Nephron (organoid): Measurements from ENCODE around the gene CCL3.
"Not testable (repeated sequence)": the region's sequence is repeated elsewhere in the genome, so short reads cannot be mapped to it uniquely, and the experiment has no call there.

ENCODE experiments used
- H3K27ac Mint-ChIP-seq, 3 experiments: 2 replicates each; pipeline ENCODE4 v1.8.0; 2020; ENCODE audit warnings: mixed read lengths in 3 of 3, mild to moderate bottlenecking in 2 of 3, moderate library complexity in 1 of 3
- H3K27me3 Mint-ChIP-seq: 2 replicates; pipeline ENCODE4 v1.8.0; 2021; ENCODE audit warnings: low read depth, mild to moderate bottlenecking, moderate library complexity, mixed read lengths
- H3K36me3 Mint-ChIP-seq: 2 replicates; pipeline ENCODE4 v1.8.0; 2020; ENCODE audit warnings: low read depth, mixed read lengths
- H3K4me1 Mint-ChIP-seq: 2 replicates; pipeline ENCODE4 v1.8.0; 2020; ENCODE audit warnings: mixed read lengths
- H3K4me3 Mint-ChIP-seq, 3 experiments: 2 replicates each; pipeline ENCODE4 v1.8.0; 2020; ENCODE audit warnings: mild to moderate bottlenecking in 3 of 3, mixed read lengths in 3 of 3, moderate library complexity in 2 of 3
- H3K9me3 Mint-ChIP-seq: 2 replicates; pipeline ENCODE4 v1.8.0; 2020; ENCODE audit warnings: mixed read lengths
- CTCF ChIP-seq, 3 experiments: fragments of 200-600 bp; sonication (generic); IDR thresholded peaks; one replicate each; pipeline ENCODE4 v1.5.0; 2021; ENCODE audit warnings: antibody characterized with exemption in 3 of 3; ENCODE audit not compliant: unreplicated experiment in 3 of 3

The CCL3 gene

GRCh38 chr17:36118477-36119353 is 28.8 kb upstream of the CCL3 start:
- Mint-ChIP-seq H3K36me3 (no peaks in the 10 kb centered on the region), H3K4me1 (no peaks in the 10 kb centered on the region), H3K27ac (no peak overlapping the region), H3K27me3 (no peaks in the 10 kb centered on the region), H3K4me3 (no peak overlapping the region), H3K9me3 (no peaks in the 10 kb centered on the region)
- no peak for TF ChIP-seq CTCF (IDR thresholded peaks at IDR 0.05; ENCODE audit: unreplicated experiment in 3 of 3)

- Mint-ChIP-seq H3K4me1 (no peaks in the 10 kb centered on the region), H3K27ac (no peak overlapping the region), H3K36me3 (no peaks in the 10 kb centered on the region), H3K4me3 (no peak overlapping the region), H3K27me3 (no peaks in the 10 kb centered on the region), H3K9me3 (no peaks in the 10 kb centered on the region)
- TF ChIP-seq CTCF (IDR thresholded peaks at IDR 0.05; ENCODE audit: unreplicated experiment in 3 of 3): no peak
Measured at GRCh38 chr17:36117505-36118382, 27.8 kb upstream of the CCL3 start.

DNA sequence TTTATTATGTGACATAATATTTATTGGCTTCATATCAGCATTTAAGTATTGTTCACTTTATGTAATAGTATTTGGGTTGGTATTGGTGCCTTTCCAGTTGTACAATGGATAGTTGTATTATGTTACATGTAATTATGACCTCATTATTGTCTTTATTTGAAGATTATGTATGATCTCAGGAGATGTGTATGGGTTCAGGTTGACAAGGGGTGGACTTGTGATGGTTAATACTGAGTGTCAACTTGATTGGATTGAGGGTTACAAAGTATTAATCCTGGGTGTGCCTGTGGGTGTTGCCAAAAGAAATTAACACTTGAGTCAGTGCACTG is 25.7 kb upstream of the CCL3 start:
- H3K9me3 Mint-ChIP-seq, H3K36me3 Mint-ChIP-seq, H3K27me3 Mint-ChIP-seq, H3K4me1 Mint-ChIP-seq, H3K4me3 Mint-ChIP-seq, H3K27ac Mint-ChIP-seq: not testable (repeated sequence)

DNA sequence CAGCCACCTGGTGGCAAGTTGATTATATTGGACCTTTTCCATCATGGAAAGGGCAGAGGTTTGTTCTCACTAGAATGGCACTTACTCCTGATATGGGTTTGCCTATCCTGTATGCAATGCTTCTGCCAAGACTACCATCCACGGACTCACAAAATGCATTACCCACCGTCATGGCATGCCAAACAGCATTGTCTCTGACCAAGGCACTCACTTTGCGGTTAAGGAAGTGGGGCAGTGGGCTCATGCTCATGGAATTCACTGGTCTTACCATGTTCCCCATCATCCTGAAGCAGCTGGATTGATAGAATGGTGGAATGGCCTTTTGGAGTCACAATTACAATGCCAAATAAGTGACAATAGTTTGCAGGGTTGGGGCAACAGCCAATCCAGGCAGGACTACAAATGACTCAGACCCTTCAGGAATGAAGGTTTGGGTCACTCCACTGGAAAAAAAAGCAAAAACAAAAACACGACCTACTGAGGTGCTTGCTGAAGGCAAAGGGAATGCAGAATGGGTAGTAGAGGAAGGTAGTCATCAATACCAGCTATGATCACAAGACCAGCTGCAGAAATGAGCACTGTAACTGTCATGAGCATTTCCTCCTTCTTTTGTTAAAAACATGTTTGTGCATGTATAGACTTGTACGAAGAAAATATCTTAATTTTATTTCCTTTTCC is 25.2 kb upstream of the CCL3 start:
- not testable (repeated sequence) for H3K4me3 Mint-ChIP-seq, H3K36me3 Mint-ChIP-seq, H3K9me3 Mint-ChIP-seq, H3K4me1 Mint-ChIP-seq, H3K27ac Mint-ChIP-seq, H3K27me3 Mint-ChIP-seq

- H3K27me3 Mint-ChIP-seq, H3K27ac Mint-ChIP-seq, H3K9me3 Mint-ChIP-seq, H3K36me3 Mint-ChIP-seq, H3K4me1 Mint-ChIP-seq, H3K4me3 Mint-ChIP-seq: not testable (repeated sequence)
Measured at GRCh38 chr17:36113131-36113530, 23.2 kb upstream of the CCL3 start.

GRCh38 chr17:36112572-36112971 is 22.6 kb upstream of the CCL3 start:
- no peaks in the 10 kb centered on the region for H3K4me1 Mint-ChIP-seq
- no peak overlapping the region for H3K27ac Mint-ChIP-seq
- no peaks in the 10 kb centered on the region for H3K27me3 Mint-ChIP-seq

More at GRCh38 chr17:36112572-36112971, 22.6 kb upstream of the CCL3 start:
- H3K36me3 Mint-ChIP-seq: no peaks in the 10 kb centered on the region
- H3K9me3 Mint-ChIP-seq: peaks cover 5% of the 10 kb centered on the region
- H3K4me3 Mint-ChIP-seq: no peak overlapping the region
- TF ChIP-seq CTCF (IDR thresholded peaks at IDR 0.05; ENCODE audit: unreplicated experiment in 3 of 3): no peak
